Heart left ventricle (tissue), 13 donors: Measurements from ENCODE around the gene FOXK1.

Experiments
- POLR2A ChIP-seq, 2 donors: fragments of 450-650 bp; IDR thresholded peaks; one replicate each; pipeline ENCODE4 v1.6.1; 2017; ENCODE audit warnings: antibody characterized with exemption in 2 of 2, mild to moderate bottlenecking in 2 of 2, moderate library complexity in 2 of 2
- TF ChIP-seq, protein P1 (sequence below), 12 donors: fragments of 200-600 bp; sonication (generic) in 4 of 12; IDR thresholded peaks; one replicate each; pipeline versions ENCODE4 v1.5.0 to v1.8.0; 2018 to 2022; ENCODE audit warnings: antibody characterized with exemption in 12 of 12, mild to moderate bottlenecking in 5 of 12
- donor health status: ischemic (EF 13 %, LVEDD 7.1; RV severe dilation, severe dysfunction).
- donor health status: DM: no; HTN: yes; CAD: no.
- donor health status: DM: no; HTN: no; CAD: no.
- donor health status: ischemic (EF 25% LVEDD 6.9; RV normal size, moderate dysfunction).
- donor health status: ischemic (EF 25% LVEDD 5.7; RV mildly dilated, moderate dysfunction).
- donor health status: ischemic (EF 35%, LVEDD 5.7; RV mildly dilated, moderate dysfunction).
- donor health status: nonischemic (EF 11% LVEDD 7.7; RV severe dilation, severe dysfunction).
- donor health status: DM: yes; HTN: yes; CAD: no.
- donor health status: PGD.
- donor health status: ischemic (EF 29% LVEDD 5.4; RV normal size, mild dysfunction).
- donor health status: nonischemic (EF 23%, LVEDD 6.1; RV moderate dilation, normal function).

DNA sequence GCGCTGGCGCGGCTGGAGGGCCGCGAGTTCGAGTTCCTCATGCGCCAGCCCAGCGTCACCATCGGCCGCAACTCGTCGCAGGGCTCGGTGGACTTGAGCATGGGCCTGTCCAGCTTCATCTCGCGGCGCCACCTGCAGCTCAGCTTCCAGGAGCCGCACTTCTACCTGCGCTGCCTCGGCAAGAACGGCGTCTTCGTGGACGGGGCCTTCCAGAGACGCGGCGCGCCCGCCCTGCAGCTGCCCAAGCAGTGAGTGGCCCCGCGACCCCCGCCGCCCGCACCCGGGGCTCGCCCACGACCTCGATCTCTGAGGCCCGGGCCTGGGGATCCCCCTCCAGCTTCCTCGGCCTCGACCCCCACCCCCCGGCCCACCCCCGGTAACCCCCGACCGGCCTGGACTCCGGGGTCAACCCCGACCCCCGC lies 537 bp downstream of the FOXK1 start:
- TF ChIP-seq, protein P1, sequence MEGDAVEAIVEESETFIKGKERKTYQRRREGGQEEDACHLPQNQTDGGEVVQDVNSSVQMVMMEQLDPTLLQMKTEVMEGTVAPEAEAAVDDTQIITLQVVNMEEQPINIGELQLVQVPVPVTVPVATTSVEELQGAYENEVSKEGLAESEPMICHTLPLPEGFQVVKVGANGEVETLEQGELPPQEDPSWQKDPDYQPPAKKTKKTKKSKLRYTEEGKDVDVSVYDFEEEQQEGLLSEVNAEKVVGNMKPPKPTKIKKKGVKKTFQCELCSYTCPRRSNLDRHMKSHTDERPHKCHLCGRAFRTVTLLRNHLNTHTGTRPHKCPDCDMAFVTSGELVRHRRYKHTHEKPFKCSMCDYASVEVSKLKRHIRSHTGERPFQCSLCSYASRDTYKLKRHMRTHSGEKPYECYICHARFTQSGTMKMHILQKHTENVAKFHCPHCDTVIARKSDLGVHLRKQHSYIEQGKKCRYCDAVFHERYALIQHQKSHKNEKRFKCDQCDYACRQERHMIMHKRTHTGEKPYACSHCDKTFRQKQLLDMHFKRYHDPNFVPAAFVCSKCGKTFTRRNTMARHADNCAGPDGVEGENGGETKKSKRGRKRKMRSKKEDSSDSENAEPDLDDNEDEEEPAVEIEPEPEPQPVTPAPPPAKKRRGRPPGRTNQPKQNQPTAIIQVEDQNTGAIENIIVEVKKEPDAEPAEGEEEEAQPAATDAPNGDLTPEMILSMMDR (IDR thresholded peaks at IDR 0.05), result peak in 1 of 12 donors; percentile 13
- TF ChIP-seq POLR2A (IDR thresholded peaks at IDR 0.05), result no peak
